ENCODE measurements around the gene ZBTB11.
"Not testable (repeated sequence)": the region's sequence is repeated elsewhere in the genome, so short reads cannot be mapped to it uniquely, and the experiment has no call there.

ZBTB11 gene

GRCh38 chr3:101720851-101721840 lies 44.2 kb upstream of the ZBTB11 start:
- TF ChIP-seq, protein P1, sequence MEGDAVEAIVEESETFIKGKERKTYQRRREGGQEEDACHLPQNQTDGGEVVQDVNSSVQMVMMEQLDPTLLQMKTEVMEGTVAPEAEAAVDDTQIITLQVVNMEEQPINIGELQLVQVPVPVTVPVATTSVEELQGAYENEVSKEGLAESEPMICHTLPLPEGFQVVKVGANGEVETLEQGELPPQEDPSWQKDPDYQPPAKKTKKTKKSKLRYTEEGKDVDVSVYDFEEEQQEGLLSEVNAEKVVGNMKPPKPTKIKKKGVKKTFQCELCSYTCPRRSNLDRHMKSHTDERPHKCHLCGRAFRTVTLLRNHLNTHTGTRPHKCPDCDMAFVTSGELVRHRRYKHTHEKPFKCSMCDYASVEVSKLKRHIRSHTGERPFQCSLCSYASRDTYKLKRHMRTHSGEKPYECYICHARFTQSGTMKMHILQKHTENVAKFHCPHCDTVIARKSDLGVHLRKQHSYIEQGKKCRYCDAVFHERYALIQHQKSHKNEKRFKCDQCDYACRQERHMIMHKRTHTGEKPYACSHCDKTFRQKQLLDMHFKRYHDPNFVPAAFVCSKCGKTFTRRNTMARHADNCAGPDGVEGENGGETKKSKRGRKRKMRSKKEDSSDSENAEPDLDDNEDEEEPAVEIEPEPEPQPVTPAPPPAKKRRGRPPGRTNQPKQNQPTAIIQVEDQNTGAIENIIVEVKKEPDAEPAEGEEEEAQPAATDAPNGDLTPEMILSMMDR (IDR thresholded peaks at IDR 0.05; ENCODE audit: low read depth, low read length, missing control alignments) = no peak
- DNase-seq (ENCODE audit: extremely low read depth, low read depth) = peak; percentile 42
- H3K4me3 ChIP-seq (replicated peaks; ENCODE audit: low read depth, low read length) = no peak overlapping the region

GRCh38 chr3:101719604-101720185 lies 42.8 kb upstream of the ZBTB11 start:
- TF ChIP-seq, protein P1 (IDR thresholded peaks at IDR 0.05; ENCODE audit: low read depth, low read length, missing control alignments) = no peak
- H3K4me3 ChIP-seq (replicated peaks; ENCODE audit: low read depth, low read length) = no peak overlapping the region
- no peak for DNase-seq (ENCODE audit: extremely low read depth, low read depth)

GRCh38 chr3:101718455-101718854 lies 41.5 kb upstream of the ZBTB11 start:
- TF ChIP-seq, protein P1 (IDR thresholded peaks at IDR 0.05; ENCODE audit: low read depth, low read length, missing control alignments) = no peak
- no peak overlapping the region for H3K4me3 ChIP-seq (replicated peaks; ENCODE audit: low read depth, low read length)
- DNase-seq (ENCODE audit: extremely low read depth, low read depth) = no peak

DNA sequence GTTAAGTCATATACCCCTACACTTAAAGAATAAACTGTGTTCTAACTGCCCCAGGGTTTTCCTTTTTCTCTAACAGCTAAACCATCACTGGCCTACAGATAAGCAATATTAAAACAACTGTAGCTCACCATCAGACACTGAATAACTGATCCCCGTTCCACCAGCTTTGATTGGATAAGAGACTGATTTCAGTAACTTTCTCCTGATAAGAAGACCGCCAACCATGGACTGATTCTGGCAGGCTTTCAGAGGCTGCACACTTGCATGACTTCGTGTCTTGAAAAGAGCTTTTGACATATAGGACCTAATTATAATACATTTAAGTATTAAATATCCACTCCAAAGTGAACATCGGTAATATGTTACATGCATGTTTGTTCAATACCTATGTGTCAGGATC lies 32.2 kb upstream of the ZBTB11 start:
- no peak overlapping the region for H3K4me3 ChIP-seq (replicated peaks; ENCODE audit: low read depth, low read length)
- TF ChIP-seq, protein P1 (IDR thresholded peaks at IDR 0.05; ENCODE audit: low read depth, low read length, missing control alignments) = no peak
- DNase-seq (ENCODE audit: extremely low read depth, low read depth) = no peak

DNA sequence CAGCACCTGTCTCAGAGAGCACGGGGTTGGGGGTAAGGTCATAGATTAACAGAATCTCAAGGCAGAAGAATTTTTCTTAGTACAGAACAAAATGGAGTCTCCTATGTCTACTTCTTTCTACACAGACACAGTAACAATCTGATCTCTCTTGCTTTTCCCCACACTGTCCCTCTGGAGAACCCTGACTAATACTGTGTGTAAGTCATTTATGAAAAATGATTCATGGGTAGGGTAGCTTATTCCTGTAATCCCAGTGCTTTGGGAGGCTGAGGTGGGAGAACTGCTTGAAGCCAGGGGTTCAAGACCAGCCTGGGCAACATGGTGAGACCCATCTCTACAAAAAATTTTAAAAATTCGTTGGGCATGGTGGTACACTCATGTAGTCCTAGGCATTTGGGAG lies 27.7 kb upstream of the ZBTB11 start:
- not testable (repeated sequence) for DNase-seq (ENCODE audit: extremely low read depth, low read depth); H3K4me3 ChIP-seq (replicated peaks; ENCODE audit: low read depth, low read length)

DNA sequence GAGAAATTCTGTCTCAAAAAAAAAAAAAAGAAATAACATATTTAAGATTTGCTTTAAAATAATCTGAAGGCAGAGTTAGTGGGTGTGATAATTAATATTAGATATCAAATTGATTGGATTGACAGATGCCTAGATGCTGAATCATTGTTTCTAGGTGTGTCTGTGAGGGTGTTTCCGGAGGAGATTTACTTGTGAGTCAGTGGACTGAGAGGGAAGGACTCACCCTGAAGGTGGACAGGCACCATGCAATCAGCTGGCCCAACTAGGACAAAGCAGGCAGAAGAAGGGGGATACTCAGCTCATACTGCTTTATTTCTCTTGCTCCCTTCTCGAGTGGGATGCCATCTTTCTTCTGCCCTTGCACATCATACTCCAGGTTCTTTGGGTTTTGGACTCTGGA lies 26.2 kb upstream of the ZBTB11 start:
- DNase-seq (ENCODE audit: extremely low read depth, low read depth) = no peak
- TF ChIP-seq, protein P1 (IDR thresholded peaks at IDR 0.05; ENCODE audit: low read depth, low read length, missing control alignments) = no peak
- no peak overlapping the region for H3K4me3 ChIP-seq (replicated peaks; ENCODE audit: low read depth, low read length)

DNA sequence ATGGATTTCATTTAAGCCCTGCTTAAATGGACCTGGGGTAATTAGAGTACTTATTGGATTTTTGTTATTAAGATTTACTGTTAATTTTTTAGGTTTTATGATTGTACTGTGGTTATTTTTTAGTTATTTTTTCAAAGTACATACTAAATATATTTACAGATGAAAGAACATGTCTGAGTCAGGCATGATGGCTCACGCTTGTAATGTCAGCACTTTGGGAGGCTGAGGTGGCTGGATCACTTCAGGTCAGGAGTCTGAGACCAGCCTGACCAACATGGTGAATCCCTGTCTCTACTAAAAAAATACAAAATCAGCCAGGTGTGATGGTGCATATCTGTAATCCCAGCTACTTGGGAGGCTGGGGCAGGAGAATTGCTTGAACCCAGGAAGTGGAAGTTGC lies 25.8 kb upstream of the ZBTB11 start:
- TF ChIP-seq, protein P1 (IDR thresholded peaks at IDR 0.05; ENCODE audit: low read depth, low read length, missing control alignments) = no peak
- no peak for DNase-seq (ENCODE audit: extremely low read depth, low read depth)

More for the DNA sequence above, 25.8 kb upstream of the ZBTB11 start:
- no peak overlapping the region for H3K4me3 ChIP-seq (replicated peaks; ENCODE audit: low read depth, low read length)
